Ovary (tissue), 9 donors: ENCODE data around the gene OSBPL6. TPM values are rescaled to one million over a fixed set of nuclear protein-coding genes. Genes with fewer than 3 reads are reported as not detected.

ENCODE experiments used
- DNase-seq, 5 donors: peaks; one replicate each; pipeline ENCODE4 v3.0.0-alpha.2; 2019 to 2020
- H3K27ac ChIP-seq, 2 donors: fragments of 200-600 bp; one replicate each; pipeline versions ENCODE4 v1.5.1 to v1.8.0; 2019 to 2022
- H3K27me3 ChIP-seq: fragments of 200-600 bp; one replicate; pipeline ENCODE4 v1.8.0; 2022
- H3K36me3 ChIP-seq: fragments of 200-600 bp; sonication (generic); one replicate; pipeline ENCODE4 v1.5.1; 2019
- H3K4me1 ChIP-seq: one replicate; pipeline ENCODE4 v1.8.1; 2013; ENCODE audit warnings: mild to moderate bottlenecking, moderate library complexity; ENCODE audit not compliant: insufficient read depth
- H3K4me3 ChIP-seq: fragments of 200-600 bp; sonication (generic); one replicate; pipeline ENCODE4 v1.5.1; 2017
- H3K9me3 ChIP-seq, 2 donors: fragments of 200-600 bp in 1 of 2; sonication (generic) in 1 of 2; one replicate each; pipeline versions ENCODE4 v1.5.1 to v1.8.1; 2013 to 2019; ENCODE audit warnings: mild to moderate bottlenecking in 1 of 2, moderate library complexity in 1 of 2
- CTCF ChIP-seq, 3 donors: fragments of 450-650 bp in 2 of 3; fragments of 200-600 bp in 1 of 3; IDR thresholded peaks; one replicate each; pipeline versions ENCODE4 v1.5.1 to v1.8.0; 2016 to 2022; ENCODE audit warnings: antibody characterized with exemption in 3 of 3, mild to moderate bottlenecking in 1 of 3
- EP300 ChIP-seq: sonication (generic); formaldehyde crosslinking; IDR thresholded peaks from one replicate; pipeline ENCODE4 v1.6.1; 2017; ENCODE audit warnings: antibody characterized with exemption
- POLR2A ChIP-seq: fragments of 450-650 bp; IDR thresholded peaks from one replicate; pipeline ENCODE4 v1.6.1; 2017; ENCODE audit warnings: antibody characterized with exemption, mild to moderate bottlenecking, moderate library complexity
- WGBS, 3 donors: extraction: QIAGEN DNeasy Blood & Tissue Kit in 1 of 3; methylation state at CpG; one replicate each; pipeline versions ENCODE4 v1.1.5 to v1.1.7; 2013 to 2017; 5-methylcytosine and 5-hydroxymethylcytosine counted together
- intact Hi-C, 4 donors: fragments of 100-400 bp; cut with DNase I; formaldehyde crosslinking; loops; one replicate each; pipeline versions ENCODE4 v1.11.0 to v1.15.1; 2022 to 2023
- polyA plus RNA-seq, 2 donors: library from polyadenylated mRNA; stranded (reverse); fragments of 200-250 nt in 1 of 2; fragments of 350-450 nt in 1 of 2; fragmentation: Illumina TruSeq in 1 of 2; extraction: RNeasy Lipid Tissue Mini Kit (QIAGEN cat#74804) in 1 of 2; gene quantifications; one replicate each; pipeline ENCODE4 v1.2.3, GENCODE V29; 2013 to 2014
- total RNA-seq, 7 donors: library from RNA; depleted of rRNA in 2 of 7; stranded (reverse); fragments of >200 nt in 2 of 7; fragmentation: NEBNext Ultra II Directional in 3 of 7; extraction: Animal tissue kit (Norgen Biotek cat#: 25700) in 3 of 7; gene quantifications; one replicate each; pipeline versions ENCODE4 v1.1.0 to v1.2.4, GENCODE V29; 2016 to 2023
- donor health status: DM: no; HTN: no; CAD: no; lungs with moderate emphysema.
- donor health status: DM: no; HTN: no; CAD: no.
- donor health status: Bipolar disorder and iron deficiency.
- donor health status: DM: yes; HTN: yes; CAD: no.
- donor health status: DM: no; HTN: no; CAD: no.
- donor health status: DM: yes; HTN: yes; CAD: no.

OSBPL6 gene
- total and polyA plus RNA-seq, 9 donors: 0.60 to 7.4 (median 1.7) TPM

GRCh38 chr2:178238750-178239149, 44.4 kb downstream of the OSBPL6 start:
- TF ChIP-seq POLR2A (no peak), CTCF (IDR thresholded peaks at IDR 0.05) (no peak), EP300 (no peak)
- no peak for DNase-seq
- WGBS, 3 donors: 81 to 92% (median 83%) methylated on average over 2 of the region's 2 CpGs
- Histone ChIP-seq H3K4me3 (no peak overlapping the region), H3K27ac (no peak overlapping the region), H3K27me3 (no peaks in the 10 kb centered on the region), H3K4me1 (no peaks in the 10 kb centered on the region), H3K36me3 (no peaks in the 10 kb centered on the region), H3K9me3 (no peaks in the 10 kb centered on the region)
- intact Hi-C loops: no loop called here

- Histone ChIP-seq H3K36me3 (no peaks in the 10 kb centered on the region), H3K4me1 (no peaks in the 10 kb centered on the region), H3K27me3 (no peaks in the 10 kb centered on the region), H3K9me3 (no peaks in the 10 kb centered on the region), H3K27ac (peak overlapping the region in 1 of 2 donors; percentile 32), H3K4me3 (no peak overlapping the region)
- no peak for TF ChIP-seq POLR2A
- TF ChIP-seq CTCF (IDR thresholded peaks at IDR 0.05): no peak
- no peak for TF ChIP-seq EP300
- 30 to 37% (median 36%) methylated on average over 5 of the region's 5 CpGs for WGBS, 3 donors
- peak; percentile 46 to 79 (median 52) for DNase-seq
- intact Hi-C loops: no loop called here
Measured at GRCh38 chr2:178241844-178242551, 47.7 kb downstream of the OSBPL6 start.

- H3K36me3 ChIP-seq: no peaks in the 10 kb centered on the region
- H3K4me1 ChIP-seq: no peaks in the 10 kb centered on the region
- TF ChIP-seq POLR2A (no peak), CTCF (IDR thresholded peaks at IDR 0.05) (no peak), EP300 (no peak)
- intact Hi-C loops: no loop called here
- no peak for DNase-seq
- no peaks in the 10 kb centered on the region for H3K27me3 ChIP-seq
- whole genome bisulfite sequencing, 3 donors: 13 to 24% (median 18%) methylated on average over 2 of the region's 2 CpGs
- H3K9me3 ChIP-seq: no peaks in the 10 kb centered on the region
- H3K4me3 ChIP-seq: no peak overlapping the region
- no peak overlapping the region for H3K27ac ChIP-seq
Measured at GRCh38 chr2:178242552-178242883, 48.2 kb downstream of the OSBPL6 start.

GRCh38 chr2:178243961-178244360, 49.6 kb downstream of the OSBPL6 start:
- WGBS, 3 donors: 84 to 98% (median 94%) methylated on average over 1 of the region's 1 CpG
- H3K36me3 ChIP-seq: no peaks in the 10 kb centered on the region
- no peaks in the 10 kb centered on the region for H3K27me3 ChIP-seq
- no peak overlapping the region for H3K4me3 ChIP-seq
- DNase-seq: no peak
- intact Hi-C loops: no loop called here
- no peak for TF ChIP-seq POLR2A
- TF ChIP-seq EP300: no peak
- no peaks in the 10 kb centered on the region for H3K4me1 ChIP-seq
- H3K9me3 ChIP-seq: no peaks in the 10 kb centered on the region
- no peak overlapping the region for H3K27ac ChIP-seq

- Histone ChIP-seq H3K4me1 (no peaks in the 10 kb centered on the region), H3K4me3 (no peak overlapping the region), H3K27ac (no peak overlapping the region), H3K27me3 (no peaks in the 10 kb centered on the region), H3K9me3 (no peaks in the 10 kb centered on the region), H3K36me3 (no peaks in the 10 kb centered on the region)
- DNase-seq: no peak
- 75 to 88% (median 86%) methylated on average over 7 of the region's 7 CpGs for WGBS, 3 donors
- no peak for TF ChIP-seq EP300
- no peak for TF ChIP-seq CTCF (IDR thresholded peaks at IDR 0.05)
- no peak for TF ChIP-seq POLR2A
- intact Hi-C loops: no loop called here
Measured at GRCh38 chr2:178244777-178245176, 50.5 kb downstream of the OSBPL6 start.
